GM12872 (cell line): ENCODE measurements around the gene AFF1.

Source experiments
- CTCF ChIP-seq: IDR thresholded peaks from 3 replicates; pipeline ENCODE4 v1.5.1; 2011; ENCODE audit warnings: low read depth, mild to moderate bottlenecking, low read length, moderate library complexity; ENCODE audit not compliant: insufficient read depth

Gene AFF1

GRCh38 chr4:86916392-86916791 lies 18.4 kb upstream of the AFF1 start:
- no peak for TF ChIP-seq CTCF

GRCh38 chr4:86917212-86918039 lies 17.4 kb upstream of the AFF1 start:
- no peak for TF ChIP-seq CTCF

GRCh38 chr4:86918539-86919072 lies 16.2 kb upstream of the AFF1 start:
- no peak for TF ChIP-seq CTCF

GRCh38 chr4:86919561-86920223 lies 15.1 kb upstream of the AFF1 start:
- no peak for TF ChIP-seq CTCF

- no peak for TF ChIP-seq CTCF
These were observed 13.1 kb upstream of the AFF1 start for GRCh38 chr4:86921608-86922252.

- no peak for TF ChIP-seq CTCF
These were observed 10.0 kb upstream of the AFF1 start for GRCh38 chr4:86924811-86925210.

- TF ChIP-seq CTCF, result no peak
These were observed 8.2 kb upstream of the AFF1 start for GRCh38 chr4:86926435-86927086.
